ENCODE results near the gene IFNAR1.

Gene IFNAR1

GRCh38 chr21:33403786-33404585, 79.2 kb downstream of the IFNAR1 start:
- DNase-seq: peak; percentile 47

- DNase-seq: no peak
These were observed 81.7 kb downstream of the IFNAR1 start for GRCh38 chr21:33406493-33406892.

Data from HCEC 1CT (cell line).